HG02759 (cell line): ENCODE results near the gene ZC3HAV1L.
"Not testable (repeated sequence)": the region's sequence is repeated elsewhere in the genome, so short reads cannot be mapped to it uniquely, and the experiment has no call there.

Experiments used
- ATAC-seq: cut with Tn5 transposase; IDR thresholded peaks from one replicate; pipeline ENCODE4 v1.9.1; 2021; ENCODE audit warnings: mild to moderate bottlenecking, moderate library complexity; ENCODE audit not compliant: unreplicated experiment

ZC3HAV1L gene

DNA sequence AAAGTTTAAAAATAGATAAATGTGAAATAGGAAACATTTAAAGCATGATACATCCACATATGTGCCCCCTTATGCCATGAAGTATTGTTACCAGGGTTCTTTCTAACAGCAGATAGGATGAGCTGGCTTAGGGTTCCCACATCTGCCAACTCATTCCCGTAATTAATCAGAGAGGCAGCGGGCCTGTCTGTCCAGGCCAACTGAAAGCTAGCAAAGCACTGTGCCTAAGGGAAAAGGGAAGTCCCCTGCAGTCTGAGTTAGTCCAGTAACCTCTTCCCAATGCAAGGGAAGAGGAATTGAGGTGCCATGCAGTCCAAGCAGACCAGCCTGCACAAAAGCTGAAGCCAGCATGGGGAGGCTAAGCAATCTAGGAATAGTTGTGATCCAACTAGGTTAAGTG, 18.3 kb upstream of the ZC3HAV1L start:
- ATAC-seq, result no peak

DNA sequence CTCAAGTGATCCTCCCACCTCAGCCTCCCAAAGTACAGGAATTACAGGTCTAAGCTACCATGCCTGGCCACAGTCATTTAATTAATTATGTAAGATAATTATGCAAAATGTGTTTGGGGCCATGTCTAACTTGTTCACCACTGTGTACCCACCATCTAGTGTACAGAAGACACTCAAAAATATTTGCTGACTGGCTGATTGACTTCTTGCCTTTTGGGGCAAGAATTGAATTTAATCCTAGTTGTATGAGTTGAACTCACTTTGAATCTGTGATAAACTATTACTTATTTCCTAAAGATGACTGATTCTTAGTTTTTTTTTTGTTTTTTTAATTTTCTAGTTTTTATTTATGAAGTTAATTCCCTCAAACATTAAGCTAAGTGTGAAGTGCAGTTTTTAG, 15.8 kb upstream of the ZC3HAV1L start:
- no peak for ATAC-seq

GRCh38 chr7:139049936-139050335, 14.1 kb upstream of the ZC3HAV1L start:
- ATAC-seq, result no peak

- no peak for ATAC-seq
Observed at GRCh38 chr7:139049111-139049510, 13.3 kb upstream of the ZC3HAV1L start.

DNA sequence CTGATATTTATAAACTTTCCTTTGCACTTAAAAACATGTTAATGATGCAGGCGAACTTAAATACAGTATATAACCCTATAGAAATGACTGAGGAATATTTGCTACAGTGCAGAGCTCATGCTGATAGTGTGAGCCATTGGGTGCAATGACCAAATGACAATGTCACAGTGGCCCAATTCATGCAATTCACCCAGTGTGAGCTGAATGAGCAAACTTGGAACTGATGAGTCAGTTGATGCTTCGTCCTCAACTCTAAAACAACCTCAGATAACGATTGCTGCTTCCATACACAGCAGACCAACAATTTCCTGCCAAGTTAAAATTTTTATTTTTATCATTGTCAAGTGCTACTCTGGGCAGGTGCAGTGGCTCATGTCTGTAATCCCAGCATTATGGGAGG, 12.1 kb upstream of the ZC3HAV1L start:
- ATAC-seq, result no peak

GRCh38 chr7:139046143-139046542, 10.3 kb upstream of the ZC3HAV1L start:
- no peak for ATAC-seq

- ATAC-seq, result no peak
Observed at GRCh38 chr7:139044813-139045794, 9.3 kb upstream of the ZC3HAV1L start.

GRCh38 chr7:139043823-139044812, 8.3 kb upstream of the ZC3HAV1L start:
- no peak for ATAC-seq

- ATAC-seq, result no peak
Observed at GRCh38 chr7:139041378-139042085, 5.7 kb upstream of the ZC3HAV1L start.

- no peak for ATAC-seq
Observed at GRCh38 chr7:139038691-139039090, 2.8 kb upstream of the ZC3HAV1L start.

GRCh38 chr7:139036901-139037300, 1.1 kb upstream of the ZC3HAV1L start:
- no peak for ATAC-seq

DNA sequence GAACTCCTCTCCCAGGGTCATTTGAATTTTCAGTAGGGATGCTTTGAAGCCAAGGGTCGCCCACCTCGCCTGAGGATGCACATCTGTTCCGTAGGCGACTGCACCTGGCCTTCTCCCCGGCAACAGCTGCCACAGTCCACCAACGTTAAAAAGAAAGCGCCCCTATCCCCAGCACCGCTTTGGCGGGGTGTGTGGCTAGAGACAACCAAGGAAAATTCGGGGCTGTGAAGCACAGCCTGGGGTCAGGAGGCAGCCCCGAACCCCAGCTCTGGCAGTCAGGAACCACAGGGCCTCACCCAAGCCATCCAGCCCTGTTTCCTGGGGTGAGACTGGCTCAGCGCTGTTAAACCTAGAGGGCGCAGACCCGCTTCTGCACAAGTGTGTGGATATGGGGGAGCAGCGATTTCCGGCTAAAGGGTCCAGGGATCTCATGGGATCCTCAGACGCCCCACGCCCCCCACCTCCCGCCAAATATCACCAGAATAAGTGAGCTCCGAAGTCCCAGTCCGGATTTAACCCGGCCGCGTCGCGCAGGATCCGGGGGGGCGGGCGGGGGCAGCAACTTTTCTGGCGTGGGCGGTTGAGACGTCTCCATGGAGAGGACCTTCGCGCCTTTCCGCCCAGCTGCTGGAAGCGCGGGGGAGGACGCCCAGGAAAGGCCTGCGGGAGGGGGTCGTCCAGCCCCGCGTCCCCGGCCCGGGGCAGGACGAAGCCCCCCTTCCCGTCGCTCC, 822 bp downstream of the ZC3HAV1L start:
- ATAC-seq, result peak; percentile 45

DNA sequence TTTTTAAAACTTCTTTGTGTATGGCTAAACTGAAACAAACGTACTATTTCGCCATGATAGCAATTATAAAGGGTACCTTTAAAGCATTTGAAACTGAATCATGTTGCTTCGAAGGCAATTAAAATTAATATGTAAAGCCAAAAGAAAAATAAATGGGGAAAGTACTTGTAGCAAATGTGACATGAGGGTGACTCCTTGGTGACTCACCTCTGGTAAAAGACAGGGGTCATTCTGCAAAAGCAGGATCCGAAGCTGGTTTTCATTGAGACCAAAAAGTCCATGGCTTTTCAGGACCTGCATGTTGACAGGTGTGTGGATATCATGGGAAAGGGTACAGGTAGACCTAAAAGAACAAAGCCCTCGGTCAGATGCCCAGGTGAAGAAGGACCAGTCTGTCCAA, 1.5 kb downstream of the ZC3HAV1L start:
- no peak for ATAC-seq

- ATAC-seq, result no peak
Observed at GRCh38 chr7:139033346-139034114, 2.3 kb downstream of the ZC3HAV1L start.

DNA sequence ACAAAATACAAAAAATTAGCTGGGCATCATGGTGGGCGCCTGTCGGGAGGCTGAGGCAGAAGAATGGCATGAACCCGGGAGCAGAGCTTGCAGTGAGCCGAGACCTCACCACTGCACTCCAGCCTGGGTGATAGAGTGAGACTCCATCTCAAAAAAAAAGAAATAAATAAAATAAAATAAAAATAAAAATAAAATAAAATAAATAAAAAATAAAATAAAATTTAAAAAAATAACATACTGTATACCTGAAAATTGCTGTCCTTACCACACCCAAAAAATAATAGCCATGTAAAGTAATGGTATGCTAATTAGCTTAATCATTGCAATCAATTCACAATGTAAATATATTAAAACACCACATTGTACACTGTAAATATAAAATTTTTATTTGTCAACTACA, 3.4 kb downstream of the ZC3HAV1L start:
- no peak for ATAC-seq

DNA sequence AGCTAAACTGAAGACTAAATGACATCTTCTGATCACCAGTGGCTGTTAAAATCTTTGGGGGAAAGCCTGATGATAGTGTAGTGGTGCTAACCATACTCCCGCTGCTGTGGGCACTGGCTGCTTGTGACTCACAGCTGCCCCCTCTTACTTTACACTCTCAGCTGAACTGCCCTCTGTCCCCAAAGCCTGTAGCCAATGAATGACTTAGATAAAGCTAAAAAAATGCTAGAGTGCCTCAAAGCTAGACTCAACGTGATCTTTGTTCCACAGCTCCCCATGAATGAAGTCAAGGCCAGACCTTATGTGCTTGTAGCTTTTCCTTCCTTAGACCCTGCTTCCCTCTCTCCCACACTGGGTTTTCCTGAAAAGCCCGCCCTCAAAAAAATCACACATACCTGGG, 6.5 kb downstream of the ZC3HAV1L start:
- no peak for ATAC-seq

DNA sequence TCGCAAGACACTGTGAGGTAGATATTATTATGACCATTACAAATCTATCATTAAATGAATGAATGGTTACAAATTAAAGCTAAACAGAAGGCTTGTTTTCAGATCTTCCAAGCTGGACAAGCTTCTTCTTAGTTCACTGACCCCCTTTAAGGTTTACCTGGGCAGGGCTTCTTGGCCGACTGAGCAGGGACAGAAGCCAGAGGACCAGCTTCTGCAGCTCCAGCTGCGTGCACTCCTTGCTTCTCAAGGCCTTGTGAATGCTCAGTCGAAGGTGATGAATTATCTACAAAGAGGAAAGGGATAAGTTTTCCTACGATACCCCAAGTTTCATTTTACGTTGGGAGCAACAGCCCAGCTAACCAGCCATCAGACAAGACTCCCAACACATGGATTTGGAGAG, 9.3 kb downstream of the ZC3HAV1L start:
- ATAC-seq, result no peak

GRCh38 chr7:139025861-139026260, 10.0 kb downstream of the ZC3HAV1L start:
- ATAC-seq, result not testable (repeated sequence)

GRCh38 chr7:139023076-139023475, 12.8 kb downstream of the ZC3HAV1L start:
- ATAC-seq, result no peak
